ENCODE results near the gene IDNK. TPM values are rescaled to one million over a fixed set of nuclear protein-coding genes. Genes with fewer than 3 reads are reported as not detected.

The IDNK gene
- 5.3 and 11.1 TPM in 2 replicates for total RNA-seq
- polyA plus RNA-seq, result 8.7 and 10.5 TPM in 2 replicates

DNA sequence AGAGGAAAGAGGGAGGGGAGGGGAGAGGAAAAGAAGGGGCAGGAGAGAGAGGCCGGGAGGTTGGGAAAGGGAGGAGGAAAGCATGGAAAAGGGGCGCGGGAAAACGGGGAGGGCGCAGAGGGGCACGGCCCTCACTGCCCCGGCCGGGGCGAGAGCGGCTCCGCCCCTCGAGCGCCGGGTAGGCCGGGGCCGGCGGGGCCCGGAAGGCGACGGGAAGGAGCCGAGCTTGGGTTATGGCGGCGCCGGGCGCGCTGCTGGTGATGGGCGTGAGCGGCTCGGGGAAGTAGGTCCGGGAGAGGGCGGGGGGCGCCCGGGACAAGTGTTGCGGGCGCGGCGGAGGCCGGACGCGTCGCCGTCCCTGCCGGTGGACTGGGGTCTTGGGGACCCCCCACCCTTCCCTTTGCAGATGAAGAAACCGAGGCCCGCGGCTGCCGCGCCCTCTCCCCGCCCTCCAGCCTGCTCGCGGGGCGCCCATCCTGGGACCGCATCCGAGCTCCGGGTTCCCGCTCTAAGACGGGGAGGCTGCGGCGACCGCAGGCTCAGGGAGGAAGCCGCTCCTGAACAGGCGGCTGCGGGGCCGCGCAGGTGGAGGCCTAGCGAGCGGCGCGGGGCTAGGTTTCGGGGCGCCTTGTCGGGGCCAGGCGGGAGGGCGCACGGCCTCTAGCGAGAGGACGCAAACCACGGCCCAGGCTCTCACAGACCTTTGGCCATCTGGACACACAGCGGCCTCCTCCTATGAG, at the start of gene IDNK:
Gene IDNK (plus strand): TSS at position 205 of the 740 bp plus-strand sequence. CDS start 29 bp downstream, at position 234.
- Histone ChIP-seq H3K4me2 (peak within 1 kb of the TSS; percentile 87), H3K27me3 (no peaks in the 10 kb centered on the region), H3K27ac (peak within 1 kb of the TSS; percentile 98), H3K4me3 (peak within 1 kb of the TSS; percentile 86), H4K20me1 (ENCODE audit: insufficient read depth, poor library complexity, severe bottlenecking) (no peaks in the 10 kb centered on the region), H3K9me3 (ENCODE audit: low read depth) (no peaks in the 10 kb centered on the region), H3K4me1 (ENCODE audit: insufficient read depth) (peaks cover 17% of the 10 kb centered on the region), H2AFZ (peak within 1 kb of the TSS; percentile 97), H3K36me3 (replicated peaks; ENCODE audit: insufficient read depth, low read depth) (no peaks in the 10 kb centered on the region), H3K9me2 (replicated peaks; ENCODE audit: insufficient read depth) (no peaks in the 10 kb centered on the region), H3K79me2 (peaks cover 8% of the 10 kb centered on the region)
- DNase-seq (ENCODE audit: low spot score), result peak; percentile 83
- TF ChIP-seq, protein P1, sequence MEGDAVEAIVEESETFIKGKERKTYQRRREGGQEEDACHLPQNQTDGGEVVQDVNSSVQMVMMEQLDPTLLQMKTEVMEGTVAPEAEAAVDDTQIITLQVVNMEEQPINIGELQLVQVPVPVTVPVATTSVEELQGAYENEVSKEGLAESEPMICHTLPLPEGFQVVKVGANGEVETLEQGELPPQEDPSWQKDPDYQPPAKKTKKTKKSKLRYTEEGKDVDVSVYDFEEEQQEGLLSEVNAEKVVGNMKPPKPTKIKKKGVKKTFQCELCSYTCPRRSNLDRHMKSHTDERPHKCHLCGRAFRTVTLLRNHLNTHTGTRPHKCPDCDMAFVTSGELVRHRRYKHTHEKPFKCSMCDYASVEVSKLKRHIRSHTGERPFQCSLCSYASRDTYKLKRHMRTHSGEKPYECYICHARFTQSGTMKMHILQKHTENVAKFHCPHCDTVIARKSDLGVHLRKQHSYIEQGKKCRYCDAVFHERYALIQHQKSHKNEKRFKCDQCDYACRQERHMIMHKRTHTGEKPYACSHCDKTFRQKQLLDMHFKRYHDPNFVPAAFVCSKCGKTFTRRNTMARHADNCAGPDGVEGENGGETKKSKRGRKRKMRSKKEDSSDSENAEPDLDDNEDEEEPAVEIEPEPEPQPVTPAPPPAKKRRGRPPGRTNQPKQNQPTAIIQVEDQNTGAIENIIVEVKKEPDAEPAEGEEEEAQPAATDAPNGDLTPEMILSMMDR (IDR thresholded peaks at IDR 0.05; ENCODE audit: poor library complexity), result no peak
- TF ChIP-seq EZH2 (IDR thresholded peaks at IDR 0.05; ENCODE audit: borderline replicate concordance) (no peak), EZH2phosphoT487 (IDR thresholded peaks at IDR 0.05; ENCODE audit: low read depth, severe bottlenecking, unreplicated experiment) (no peak)
- WGBS (ENCODE audit: low lambda C conversion rate, missing lambda C conversion rate), result 3% methylated on average over 37 of the region's 79 CpGs

DNA sequence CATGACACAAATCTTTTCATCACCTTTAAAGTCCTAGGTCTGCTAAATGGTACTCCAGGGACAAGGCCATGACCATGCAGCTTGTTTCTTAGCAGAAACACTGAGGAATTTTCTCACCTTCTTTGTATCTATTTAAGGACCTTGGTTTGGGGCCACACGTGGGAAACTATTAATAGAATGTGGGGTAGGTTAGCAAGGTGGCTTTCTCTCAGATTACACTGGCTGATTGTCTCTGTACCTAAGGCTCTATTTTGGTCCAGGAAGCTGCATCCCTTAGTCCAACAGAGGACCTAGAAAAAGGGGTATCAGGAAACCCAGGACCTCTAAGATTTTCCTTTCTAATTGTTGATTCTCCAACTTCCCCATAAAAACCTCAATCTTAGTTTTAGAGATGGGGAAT, 48.5 kb upstream of the IDNK start:
- DNase-seq (ENCODE audit: low spot score), result no peak
- 86% methylated on average over 1 of the region's 1 CpG for WGBS (ENCODE audit: low lambda C conversion rate, missing lambda C conversion rate)
- Histone ChIP-seq H3K27ac (no peak overlapping the region), H2AFZ (no peak overlapping the region), H3K27me3 (no peaks in the 10 kb centered on the region), H3K4me1 (ENCODE audit: insufficient read depth) (no peaks in the 10 kb centered on the region), H3K9me2 (replicated peaks; ENCODE audit: insufficient read depth) (no peaks in the 10 kb centered on the region), H4K20me1 (ENCODE audit: insufficient read depth, poor library complexity, severe bottlenecking) (no peaks in the 10 kb centered on the region), H3K4me3 (no peak overlapping the region), H3K4me2 (no peak overlapping the region), H3K79me2 (no peaks in the 10 kb centered on the region), H3K9me3 (ENCODE audit: low read depth) (no peaks in the 10 kb centered on the region), H3K36me3 (replicated peaks; ENCODE audit: insufficient read depth, low read depth) (no peaks in the 10 kb centered on the region)
- TF ChIP-seq EZH2phosphoT487 (IDR thresholded peaks at IDR 0.05; ENCODE audit: low read depth, severe bottlenecking, unreplicated experiment), result no peak
- TF ChIP-seq, protein P1 (IDR thresholded peaks at IDR 0.05; ENCODE audit: poor library complexity), result no peak
- no peak for TF ChIP-seq EZH2 (IDR thresholded peaks at IDR 0.05; ENCODE audit: borderline replicate concordance)

DNA sequence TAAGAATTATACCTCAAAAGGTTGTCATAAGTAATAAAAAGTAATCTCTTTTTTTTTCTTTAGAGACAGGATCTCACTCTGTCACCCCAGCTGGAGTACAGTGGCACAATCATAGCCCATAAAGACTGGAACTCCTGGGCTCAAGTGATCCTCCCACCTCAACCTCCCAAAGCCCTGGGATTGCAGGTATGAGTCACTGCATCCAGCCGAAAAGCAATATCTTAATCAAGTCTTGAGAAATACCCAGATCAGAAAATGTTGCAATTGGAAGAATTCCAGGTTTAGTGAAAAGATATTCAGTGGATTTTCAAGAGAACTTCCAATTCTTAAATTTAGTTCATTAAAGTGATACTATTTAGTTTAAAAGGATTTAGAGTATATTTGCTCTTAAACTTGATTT, 40.9 kb upstream of the IDNK start:
- Histone ChIP-seq H3K4me3 (no peak overlapping the region), H3K79me2 (no peaks in the 10 kb centered on the region), H3K9me2 (replicated peaks; ENCODE audit: insufficient read depth) (no peaks in the 10 kb centered on the region), H3K36me3 (replicated peaks; ENCODE audit: insufficient read depth, low read depth) (no peaks in the 10 kb centered on the region), H3K9me3 (ENCODE audit: low read depth) (no peaks in the 10 kb centered on the region), H2AFZ (no peak overlapping the region), H4K20me1 (ENCODE audit: insufficient read depth, poor library complexity, severe bottlenecking) (no peaks in the 10 kb centered on the region), H3K4me2 (no peak overlapping the region), H3K27me3 (no peaks in the 10 kb centered on the region), H3K4me1 (ENCODE audit: insufficient read depth) (no peaks in the 10 kb centered on the region), H3K27ac (no peak overlapping the region)
- WGBS (ENCODE audit: low lambda C conversion rate, missing lambda C conversion rate), result 67% methylated on average over 1 of the region's 1 CpG
- no peak for DNase-seq (ENCODE audit: low spot score)
- TF ChIP-seq, protein P1 (IDR thresholded peaks at IDR 0.05; ENCODE audit: poor library complexity), result no peak
- TF ChIP-seq EZH2 (IDR thresholded peaks at IDR 0.05; ENCODE audit: borderline replicate concordance) (no peak), EZH2phosphoT487 (IDR thresholded peaks at IDR 0.05; ENCODE audit: low read depth, severe bottlenecking, unreplicated experiment) (no peak)
